Transverse colon (tissue), 4 donors: ENCODE measurements around the gene KRTAP10-2. TPM values are rescaled to one million over a fixed set of nuclear protein-coding genes. Genes with fewer than 3 reads are reported as not detected.

Experiments
- DNase-seq: peaks from one replicate; pipeline ENCODE4 v3.0.0-alpha.2; 2019
- H3K27ac ChIP-seq, 4 donors: fragments of 200-600 bp; sonication (generic); 2 replicates each; pipeline ENCODE4 v1.5.1; 2016 to 2018; ENCODE audit warnings: inconsistent platforms in 4 of 4
- H3K27me3 ChIP-seq: fragments of 200-600 bp; sonication (generic); 2 replicates; pipeline ENCODE4 v1.5.1; 2017; ENCODE audit warnings: inconsistent platforms
- H3K36me3 ChIP-seq, 4 donors: fragments of 200-600 bp; sonication (generic); 2 replicates each; pipeline ENCODE4 v1.5.1; 2017 to 2019; ENCODE audit warnings: inconsistent platforms in 4 of 4
- H3K4me1 ChIP-seq, 4 donors: fragments of 200-600 bp; sonication (generic); 2 replicates each; pipeline ENCODE4 v1.5.1; 2017 to 2020; ENCODE audit warnings: inconsistent platforms in 4 of 4
- H3K4me3 ChIP-seq, 4 donors: fragments of 200-600 bp; sonication (generic); 1 replicate in 1 of 4; 2 replicates in 3 of 4; pipeline versions ENCODE4 v1.5.1 to v1.6.1; 2017 to 2019; ENCODE audit warnings: inconsistent platforms in 4 of 4
- H3K9me3 ChIP-seq, 2 donors: fragments of 200-600 bp; sonication (generic); 2 replicates each; pipeline ENCODE4 v1.5.1; 2017 to 2019; ENCODE audit warnings: inconsistent platforms in 2 of 2
- CTCF ChIP-seq, 5 experiments: fragments of 200-600 bp in 3 of 5; fragments of 450-650 bp in 2 of 5; sonication (generic) in 3 of 5; IDR thresholded peaks; 1 replicate in 2 of 5; 2 replicates in 3 of 5; pipeline ENCODE4 v1.5.1; 2016 to 2017; ENCODE audit warnings: antibody characterized with exemption in 5 of 5, inconsistent platforms in 3 of 5, mild to moderate bottlenecking in 2 of 5, moderate library complexity in 1 of 5
- EP300 ChIP-seq: sonication (generic); formaldehyde crosslinking; IDR thresholded peaks from one replicate; pipeline ENCODE4 v1.6.1; 2017; ENCODE audit warnings: antibody characterized with exemption, low read depth
- POLR2A ChIP-seq: fragments of 450-650 bp; IDR thresholded peaks from one replicate; pipeline ENCODE4 v1.6.1; 2016; ENCODE audit warnings: antibody characterized with exemption, mild to moderate bottlenecking, moderate library complexity
- POLR2AphosphoS5 ChIP-seq, 3 donors: sonication (generic); formaldehyde crosslinking; IDR thresholded peaks; one replicate each; pipeline ENCODE4 v1.6.1; 2016; ENCODE audit warnings: antibody characterized with exemption in 3 of 3
- WGBS, 2 donors: methylation state at CpG; one replicate each; pipeline ENCODE4 v1.1.5; 2018; ENCODE audit warnings: low coverage in 1 of 2; 5-methylcytosine and 5-hydroxymethylcytosine counted together
- in situ Hi-C, 4 donors: fragments of 200-750 bp; cut with MboI; loops; one replicate each; pipeline versions ENCODE4 v1.15.0 to v1.15.1; 2017; ENCODE audit warnings: low sequenced_read_pairs in 3 of 4, low pct_ligation_motif_present in 1 of 4, low pct_unique_long_range_greater_than_20kb in 1 of 4
- intact Hi-C: fragments of 100-400 bp; cut with DNase I; formaldehyde crosslinking; loops from one replicate; pipeline ENCODE4 v1.15.1; 2023; ENCODE audit warnings: low total_unique reads
- total RNA-seq, 4 donors: library from RNA; depleted of rRNA; stranded (reverse); fragments of >200 nt; gene quantifications; one replicate each; pipeline ENCODE4 v1.1.0, GENCODE V29; 2016

KRTAP10-2 gene
- total RNA-seq, 4 donors from 2014 or later, result not detected

- H3K4me3 ChIP-seq, result no peak overlapping the region
- no peak for TF ChIP-seq EP300
- no peak for TF ChIP-seq POLR2A
- no peak for TF ChIP-seq CTCF (IDR thresholded peaks at IDR 0.05)
- TF ChIP-seq POLR2AphosphoS5 (IDR thresholded peaks at IDR 0.05), result no peak
- no peaks in the 10 kb centered on the region for H3K27me3 ChIP-seq
- no peaks in the 10 kb centered on the region for H3K36me3 ChIP-seq
- intact Hi-C loops, result no loop called here
- no peaks in the 10 kb centered on the region for H3K9me3 ChIP-seq
- 86% methylated on average over 31 of the region's 31 CpGs; no CpG with 5 or more reads in 1 of the 2 donors for WGBS, 2 donors
- H3K27ac ChIP-seq, result no peak overlapping the region
- in situ Hi-C loops, result loop anchor here in 1 of 4 donors (25.0 kb wide), 1 partner anchor 267 kb away; no protein-coding TSS in a partner anchor
- DNase-seq, result no peak
- H3K4me1 ChIP-seq, result no peaks in the 10 kb centered on the region
Measured at GRCh38 chr21:44520326-44521300, 30.7 kb downstream of the KRTAP10-2 start.

GRCh38 chr21:44519346-44520325 lies 31.7 kb downstream of the KRTAP10-2 start:
- intact Hi-C loops, result no loop called here
- TF ChIP-seq EP300 (no peak), POLR2A (no peak), POLR2AphosphoS5 (IDR thresholded peaks at IDR 0.05) (no peak), CTCF (IDR thresholded peaks at IDR 0.05) (no peak)
- Histone ChIP-seq H3K9me3 (no peaks in the 10 kb centered on the region), H3K4me3 (no peak overlapping the region), H3K36me3 (no peaks in the 10 kb centered on the region), H3K4me1 (no peaks in the 10 kb centered on the region), H3K27me3 (no peaks in the 10 kb centered on the region), H3K27ac (no peak overlapping the region)
- in situ Hi-C loops, result loop anchor here in 2 of 4 donors (10.0 to 25.0 kb wide), 2 partner anchors 268 to 275 kb away; no protein-coding TSS in a partner anchor
- WGBS, 2 donors, result 80% methylated on average over 28 of the region's 28 CpGs; no CpG with 5 or more reads in 1 of the 2 donors
- DNase-seq, result no peak

- in situ Hi-C loops (loop anchor here in 2 of 4 donors (10.0 to 25.0 kb wide), 2 partner anchors 269 to 276 kb away; no protein-coding TSS in a partner anchor), intact Hi-C loops (no loop called here)
- H3K36me3 ChIP-seq, result no peaks in the 10 kb centered on the region
- H3K9me3 ChIP-seq, result no peaks in the 10 kb centered on the region
- H3K4me3 ChIP-seq, result no peak overlapping the region
- no peak overlapping the region for H3K27ac ChIP-seq
- 73 to 100% methylated on average over 2 to 12 of the region's 12 CpGs for WGBS, 2 donors
- no peaks in the 10 kb centered on the region for H3K4me1 ChIP-seq
- H3K27me3 ChIP-seq, result no peaks in the 10 kb centered on the region
- TF ChIP-seq POLR2AphosphoS5 (IDR thresholded peaks at IDR 0.05) (no peak), EP300 (no peak), POLR2A (no peak), CTCF (IDR thresholded peaks at IDR 0.05) (no peak)
- DNase-seq, result no peak
Measured at GRCh38 chr21:44518686-44519085, 32.6 kb downstream of the KRTAP10-2 start.
